Stimulated activated CD8-positive, alpha-beta memory T cell treated with anti-CD3 and anti-CD28 coated beads, Interleukin-12 subunit alpha, Interleukin-12 subunit beta, amount 100 ng/mL, for 24 hours (primary cell): ENCODE data around the gene KIAA1191.

ENCODE experiments used
- DNase-seq: peaks from one replicate; pipeline ENCODE4 v3.0.0-alpha.2; 2020; ENCODE audit errors: extremely low read depth

KIAA1191 gene

DNA sequence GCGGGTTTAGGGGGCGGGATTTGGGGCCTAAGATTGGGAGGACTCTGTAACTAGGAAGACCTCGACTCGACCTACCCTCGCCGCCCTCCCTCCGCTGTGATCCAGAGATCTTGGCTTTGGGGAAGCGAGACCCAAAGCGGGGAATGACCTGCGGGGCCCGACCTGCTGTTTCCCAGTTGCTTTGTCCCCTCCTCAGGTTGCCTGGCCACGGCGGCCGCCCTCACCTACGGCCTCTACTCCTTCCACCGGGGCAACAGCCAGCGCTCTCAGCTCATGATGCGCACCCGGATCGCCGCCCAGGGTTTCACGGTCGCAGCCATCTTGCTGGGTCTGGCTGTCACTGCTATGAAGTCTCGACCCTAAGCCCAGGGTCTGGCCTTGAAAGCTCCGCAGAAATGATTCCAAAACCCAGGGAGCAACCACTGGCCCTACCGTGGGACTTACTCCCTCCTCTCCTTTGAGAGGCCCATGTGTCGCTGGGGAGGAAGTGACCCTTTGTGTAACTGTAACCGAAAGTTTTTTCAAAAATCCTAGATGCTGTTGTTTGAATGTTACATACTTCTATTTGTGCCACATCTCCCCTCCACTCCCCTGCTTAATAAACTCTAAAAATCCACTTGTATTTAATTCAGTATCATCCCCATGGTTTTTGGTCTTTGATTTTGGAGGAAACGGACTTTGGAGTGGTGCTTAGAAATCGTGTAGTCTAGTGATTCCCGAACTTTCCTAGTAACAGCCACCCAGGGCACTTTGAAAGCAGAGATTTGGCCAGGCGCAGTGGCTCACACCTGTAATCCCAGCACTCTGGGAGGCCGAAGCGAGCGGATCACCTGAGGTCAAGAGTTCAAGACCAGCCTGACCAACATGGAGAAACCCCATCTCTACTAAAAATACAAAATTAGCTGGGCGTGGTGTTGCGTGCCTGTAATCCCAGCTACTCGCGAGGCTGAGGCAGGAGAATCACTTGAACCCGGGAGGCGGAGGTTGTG, 27.9 kb upstream of the KIAA1191 start:
- no peak for DNase-seq

GRCh38 chr5:176388444-176389134, 27.0 kb upstream of the KIAA1191 start, which contains the start of the genes HIGD2A and NOP16:
Gene HIGD2A, plus strand, starts transcription at chr5:176388751. Its CDS starts 69 bp downstream, at chr5:176388820.
Gene NOP16, minus strand, starts transcription at chr5:176388598. Its CDS starts 59 bp downstream, at chr5:176388539.
- DNase-seq = peak; percentile 100

DNA sequence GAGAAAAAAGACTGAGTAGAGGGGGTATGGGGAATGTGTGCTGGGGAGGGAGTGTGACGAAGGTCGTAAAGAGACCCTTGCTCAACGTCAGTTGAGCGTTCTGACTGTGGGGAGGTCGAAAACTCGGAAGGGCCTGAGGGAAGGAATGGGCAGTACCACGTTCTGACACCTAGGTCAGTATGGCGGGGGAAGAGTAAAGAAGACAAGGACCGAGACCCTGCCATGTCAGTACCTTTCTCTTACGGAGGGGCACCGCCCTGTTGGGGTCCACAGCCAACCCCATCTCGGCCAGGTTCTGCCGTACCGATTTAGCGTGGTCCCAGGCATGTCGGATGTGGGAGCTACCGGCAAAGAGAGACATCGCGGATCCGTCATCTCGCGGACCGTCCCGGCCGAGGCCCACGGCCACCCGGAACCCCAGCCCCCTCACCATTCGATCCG, 26.5 kb upstream of the KIAA1191 start:
- DNase-seq = no peak

DNA sequence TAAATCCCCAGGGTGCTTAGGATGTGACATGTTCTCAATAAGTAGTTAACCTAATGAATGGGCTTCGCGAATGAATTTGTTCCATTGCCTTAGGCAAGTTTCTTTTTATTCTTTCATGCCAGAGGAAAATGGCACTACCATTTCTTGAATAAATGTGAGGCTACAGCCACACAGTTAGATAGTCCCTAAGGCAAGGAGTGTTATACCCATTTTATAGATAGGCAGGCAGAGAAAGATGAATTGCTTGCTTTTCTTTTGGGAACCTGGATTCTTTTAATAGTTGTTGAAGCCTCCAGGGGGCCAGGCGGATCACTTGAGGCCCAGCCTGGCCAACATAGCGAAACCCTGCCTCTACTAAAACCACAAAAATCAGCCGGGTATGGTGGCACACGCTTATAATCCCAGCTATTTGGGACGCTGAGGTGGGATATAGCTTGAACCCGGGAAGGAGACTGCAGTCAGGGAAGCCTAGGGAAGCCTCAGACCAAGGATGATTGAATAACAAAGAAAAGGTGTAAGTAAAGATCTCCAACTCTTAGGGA, 25.9 kb upstream of the KIAA1191 start:
- no peak for DNase-seq

DNA sequence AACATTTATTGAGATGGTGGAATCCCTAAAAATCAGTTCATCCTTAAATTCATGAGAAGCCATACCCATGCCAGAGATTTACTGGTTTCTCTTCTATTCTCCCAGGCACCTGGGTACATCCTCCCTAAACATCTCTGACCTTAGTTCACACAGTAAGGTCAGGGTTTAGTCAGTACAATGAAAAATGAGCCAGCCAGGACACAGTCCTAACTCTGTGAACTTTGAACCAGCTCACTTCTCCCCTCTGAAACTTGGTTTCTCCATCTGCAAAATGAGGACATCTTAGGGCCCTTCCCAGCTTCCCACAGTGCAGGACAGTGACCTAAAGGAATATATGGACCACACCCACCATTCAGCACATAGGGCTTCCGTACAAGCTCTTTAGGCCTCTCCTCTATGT, 24.9 kb upstream of the KIAA1191 start:
- DNase-seq = no peak

DNA sequence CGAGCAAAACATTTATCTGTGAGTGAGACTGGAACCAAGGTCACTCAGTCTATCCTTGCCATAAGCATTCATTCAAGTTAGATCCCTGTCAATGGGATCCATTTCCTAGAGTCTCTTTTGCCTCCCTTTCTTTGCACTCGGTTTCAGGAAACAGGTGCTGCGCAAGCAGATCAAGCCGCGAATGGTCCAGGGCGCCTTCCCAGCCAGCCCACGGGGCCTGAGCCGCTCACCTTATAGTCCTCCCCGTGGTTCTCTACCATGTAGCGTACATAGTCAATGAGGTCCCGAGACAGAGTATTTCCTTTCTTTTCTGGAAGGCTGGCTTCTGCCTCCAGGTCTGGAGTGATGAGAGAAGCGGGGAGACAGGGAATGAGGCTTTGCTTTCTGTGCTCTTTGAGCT, 23.4 kb upstream of the KIAA1191 start:
- DNase-seq = no peak

- no peak for DNase-seq
Measured at GRCh38 chr5:176384366-176384930, 22.9 kb upstream of the KIAA1191 start.

DNA sequence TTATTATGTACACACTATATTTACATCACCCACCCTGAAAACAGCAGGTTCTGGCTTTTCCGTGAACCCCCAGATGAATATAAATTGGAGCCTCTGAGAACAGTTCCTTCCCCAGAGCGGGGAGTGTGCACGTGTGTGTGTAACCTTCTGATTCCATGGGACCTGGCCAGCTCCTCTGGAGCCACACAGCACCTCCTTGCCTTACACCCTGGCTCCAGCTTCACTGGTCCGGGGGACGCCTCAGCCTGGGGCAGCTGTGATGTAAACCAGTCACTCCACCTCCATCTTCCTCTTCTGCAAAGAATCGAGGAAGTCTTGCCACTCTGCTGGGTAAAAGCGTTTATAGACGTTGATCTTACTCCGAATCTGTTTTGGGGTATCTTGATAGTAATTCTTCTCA, 22.4 kb upstream of the KIAA1191 start:
- no peak for DNase-seq

DNA sequence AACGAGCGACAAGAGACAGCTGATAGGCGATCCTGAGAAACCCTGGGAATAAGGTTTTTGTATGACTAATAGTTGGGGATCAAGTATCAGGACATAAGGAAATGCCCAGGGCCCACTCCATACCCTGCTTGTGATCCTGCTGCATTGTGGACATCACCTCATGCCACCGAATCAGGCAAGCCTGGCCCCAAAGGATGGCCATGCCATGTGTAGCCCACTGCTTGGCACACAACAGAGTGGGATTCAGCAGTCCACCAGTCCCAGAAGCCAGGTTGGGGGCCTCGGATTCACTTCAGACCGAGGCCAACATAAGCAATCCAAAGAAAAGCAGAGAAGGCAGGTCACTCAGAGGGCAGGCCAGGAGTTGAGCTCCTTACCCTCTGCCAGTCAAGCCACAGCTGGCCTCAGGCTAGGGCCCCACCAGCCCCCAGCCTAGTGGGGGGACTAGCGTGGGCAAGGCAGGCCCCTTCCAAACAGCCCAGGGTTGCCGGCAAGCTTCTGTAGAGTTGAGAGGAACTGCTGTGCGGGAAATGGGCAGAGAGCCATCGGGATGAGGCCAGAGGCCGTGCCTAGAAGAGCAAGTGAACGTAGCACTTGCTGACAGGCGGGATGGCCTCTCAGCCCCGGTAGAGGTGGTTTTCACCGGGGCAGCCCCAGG, 21.8 kb upstream of the KIAA1191 start:
- DNase-seq = no peak

DNA sequence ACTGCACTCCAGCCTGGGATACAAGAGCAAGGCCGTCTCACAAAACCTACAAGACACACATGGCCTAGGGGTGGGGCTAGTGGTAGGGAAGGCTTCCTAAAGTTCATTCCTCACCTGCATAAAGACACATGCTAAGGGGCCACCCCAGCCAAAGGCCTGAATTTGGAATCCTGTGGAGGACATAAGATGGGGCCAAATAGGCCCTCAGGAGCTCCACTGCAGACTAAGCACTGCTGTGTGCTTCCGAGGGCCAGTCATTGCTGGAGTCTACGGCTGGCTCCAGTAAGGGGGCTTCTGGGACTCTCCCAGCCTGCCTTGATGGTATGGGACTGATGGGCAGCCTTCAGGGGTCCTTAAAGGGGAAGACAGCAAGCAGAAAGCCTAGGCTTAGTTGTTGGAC, 21.2 kb upstream of the KIAA1191 start:
- DNase-seq = no peak

- DNase-seq = no peak
Measured at GRCh38 chr5:176381979-176382378, 20.4 kb upstream of the KIAA1191 start.

- no peak for DNase-seq
Measured at GRCh38 chr5:176381423-176381822, 19.9 kb upstream of the KIAA1191 start.

- no peak for DNase-seq
Measured at GRCh38 chr5:176379881-176380280, 18.3 kb upstream of the KIAA1191 start.

DNA sequence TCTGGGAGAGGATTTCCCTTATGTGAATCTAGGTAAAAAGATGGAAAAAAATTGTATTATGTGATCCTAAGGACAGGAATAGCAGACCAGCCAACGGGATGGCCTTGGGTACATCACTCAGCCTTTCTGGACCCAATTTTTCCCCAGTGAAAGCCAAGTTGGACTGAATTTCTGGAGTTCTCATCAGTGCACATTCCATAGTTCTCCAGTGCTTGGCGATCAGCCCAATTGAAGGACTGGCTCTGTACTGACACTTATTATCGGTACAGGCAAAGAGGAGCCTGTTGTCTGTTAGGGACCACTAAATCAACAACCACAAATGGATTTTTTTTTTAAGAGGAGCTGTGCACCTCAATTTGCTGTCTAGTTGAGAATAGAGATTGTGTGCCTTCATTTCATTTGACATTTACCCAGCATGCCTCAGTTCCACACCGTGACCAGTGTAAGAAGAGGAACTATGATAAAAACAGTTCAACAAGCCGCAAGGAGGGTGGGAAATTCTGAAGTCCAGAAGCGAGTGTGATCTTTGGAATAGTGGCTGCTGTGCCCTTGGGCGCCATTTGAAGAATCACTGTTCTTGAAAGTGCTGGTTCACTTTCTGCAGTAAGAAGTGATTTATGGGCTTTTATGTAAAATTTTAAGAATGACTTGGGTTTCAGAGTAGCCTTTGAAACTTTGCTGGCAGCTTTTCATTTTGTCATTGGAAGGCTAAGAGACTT, 11.7 kb upstream of the KIAA1191 start:
- DNase-seq = no peak

DNA sequence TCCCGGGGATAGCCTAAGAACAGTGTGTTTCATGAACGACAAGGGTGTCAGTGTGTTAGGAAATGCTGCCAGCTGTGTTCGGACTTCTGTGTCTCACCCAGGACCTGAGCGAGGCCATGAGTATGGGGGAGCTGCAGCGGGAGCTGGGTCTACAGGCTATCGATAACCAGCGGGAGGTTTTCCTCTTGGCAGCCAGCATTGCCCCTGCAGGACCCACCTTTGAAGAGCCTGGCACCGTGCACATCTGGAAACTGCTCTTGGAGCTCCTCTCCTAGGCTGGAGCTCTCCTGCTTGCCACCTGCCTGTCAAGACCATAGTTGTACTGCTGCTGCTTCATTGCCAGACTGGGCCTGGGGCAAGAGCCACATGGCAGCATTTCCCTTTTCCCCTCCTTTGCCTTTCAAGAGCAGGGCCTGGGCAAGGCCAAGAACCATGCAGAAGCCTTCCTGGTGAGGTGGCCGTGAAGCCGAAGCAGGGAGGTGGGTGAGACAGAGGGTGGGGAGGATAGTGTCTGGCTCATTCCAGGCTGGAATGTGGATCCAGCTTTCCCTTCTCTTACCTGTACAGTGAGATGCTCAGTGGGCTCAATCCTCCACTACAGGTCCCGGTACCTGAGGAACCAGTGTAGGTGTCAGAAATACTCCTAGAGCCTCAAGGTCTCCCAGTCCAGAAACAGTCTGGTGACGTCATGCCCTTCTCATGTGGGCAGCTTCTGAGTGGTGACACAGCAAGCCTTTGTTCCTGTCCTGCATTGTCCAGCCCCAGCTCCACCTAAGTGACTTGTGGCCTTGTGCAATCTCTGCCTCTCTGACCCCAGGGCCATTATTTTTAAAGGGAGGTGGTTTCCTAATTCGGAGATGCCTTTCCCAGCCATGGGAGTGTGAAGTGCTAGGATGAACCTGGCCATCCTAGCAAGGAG, 10.3 kb upstream of the KIAA1191 start:
- DNase-seq = no peak

DNA sequence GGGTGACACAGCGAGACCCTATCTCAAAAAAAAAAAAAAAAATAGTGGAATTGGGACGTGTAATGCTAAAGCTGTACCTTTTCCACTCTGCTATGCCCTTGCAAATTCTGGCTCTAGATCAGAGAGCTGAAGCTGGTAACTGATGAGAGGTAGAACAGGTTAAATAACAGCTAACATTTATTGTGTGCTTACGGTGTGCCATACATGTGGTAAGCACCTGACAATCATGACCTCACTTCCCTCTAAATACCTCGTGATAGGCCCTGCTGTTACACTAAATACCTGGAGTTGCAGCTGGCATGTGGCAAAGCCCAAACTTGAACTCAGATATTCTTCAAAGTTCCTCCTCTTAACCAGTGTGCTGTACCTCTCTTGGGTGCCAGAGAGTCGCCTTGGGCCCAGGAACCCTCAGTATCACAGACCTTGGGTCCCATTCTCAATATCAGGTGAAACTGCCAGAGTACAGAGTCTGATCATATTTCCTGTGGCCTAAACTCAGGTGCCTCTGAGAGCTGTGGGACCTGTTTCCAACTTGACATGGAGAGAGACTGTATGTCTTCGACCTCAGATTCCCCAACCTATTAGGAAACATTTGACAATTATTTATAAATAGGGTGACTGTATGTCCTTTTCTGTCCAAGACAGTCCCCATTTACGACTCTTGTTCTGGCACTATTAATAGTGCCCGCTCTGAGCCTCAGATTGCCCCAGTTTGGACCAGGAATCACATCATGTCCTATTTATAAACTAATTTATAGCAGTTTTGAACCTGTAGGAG, 8.6 kb upstream of the KIAA1191 start:
- DNase-seq = no peak

GRCh38 chr5:176368726-176369125, 7.2 kb upstream of the KIAA1191 start:
- DNase-seq = no peak

DNA sequence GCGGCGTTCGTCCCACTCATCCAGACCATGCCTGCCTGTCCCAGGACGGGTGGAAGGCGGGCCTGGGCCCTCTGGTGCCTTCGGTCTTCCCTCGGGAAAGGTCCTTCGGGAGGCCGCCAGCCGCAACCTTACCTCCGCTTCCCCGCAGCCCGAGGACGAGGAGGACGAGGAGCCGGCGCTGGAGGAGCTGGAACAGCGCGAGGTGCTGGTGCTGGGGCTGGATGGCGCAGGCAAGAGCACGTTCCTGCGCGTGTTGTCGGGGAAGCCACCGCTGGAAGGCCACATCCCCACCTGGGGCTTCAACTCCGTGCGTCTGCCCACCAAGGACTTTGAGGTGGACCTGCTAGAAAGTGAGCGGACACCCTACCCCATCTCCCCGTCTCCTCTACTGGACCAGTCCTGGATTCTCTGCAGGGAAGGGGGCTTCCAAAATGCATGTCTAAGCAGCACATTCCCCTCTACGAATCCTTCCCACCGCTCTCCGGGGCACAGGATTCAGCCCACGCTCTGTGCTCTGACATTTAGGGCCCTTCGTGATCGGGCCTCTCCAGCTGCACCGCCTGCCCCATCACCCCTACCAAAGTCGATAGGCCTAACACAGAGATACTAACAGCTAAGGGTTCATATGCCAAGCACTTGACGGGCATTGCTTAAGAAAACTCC, 4.8 kb upstream of the KIAA1191 start:
- DNase-seq = no peak
